Activated CD4-positive, alpha-beta memory T cell treated with anti-CD3 and anti-CD28 coated beads for 36 hours (primary cell): ENCODE measurements around the gene CCDC57. TPM values are rescaled to one million over a fixed set of nuclear protein-coding genes. Genes with fewer than 3 reads are reported as not detected.

Experiments
- CTCF ChIA-PET: fragments of 350-600 bp; sonication (Branson Sonifier 250); formaldehyde crosslinking; loops from one replicate; lab custom pipeline; 2021; ENCODE audit warnings: antibody characterized with exemption, inconsistent platforms; lab: Charles Lee
- POLR2A ChIA-PET: fragments of 350-600 bp; sonication (Branson Sonifier 250); formaldehyde crosslinking; loops from one replicate; lab custom pipeline; 2021; ENCODE audit warnings: antibody characterized with exemption; lab: Charles Lee
- DNase-seq: peaks from one replicate; pipeline ENCODE4 v3.0.0-alpha.2; 2020
- H3K27ac Mint-ChIP-seq: one replicate; pipeline ENCODE4 v1.8.0; 2021; ENCODE audit warnings: mixed read lengths
- H3K27me3 Mint-ChIP-seq: one replicate; pipeline ENCODE4 v1.8.0; 2021; ENCODE audit warnings: mixed read lengths
- H3K36me3 Mint-ChIP-seq: one replicate; pipeline ENCODE4 v1.8.0; 2021; ENCODE audit warnings: mixed read lengths
- H3K4me1 Mint-ChIP-seq: one replicate; pipeline ENCODE4 v1.8.0; 2021; ENCODE audit warnings: low read depth, mixed read lengths
- H3K4me3 Mint-ChIP-seq: one replicate; pipeline ENCODE4 v1.8.0; 2021; ENCODE audit warnings: mild to moderate bottlenecking, mixed read lengths
- H3K9me3 Mint-ChIP-seq: one replicate; pipeline ENCODE4 v1.8.0; 2021; ENCODE audit warnings: mixed read lengths
- intact Hi-C: fragments of 100-400 bp; cut with micrococcal nuclease; formaldehyde crosslinking; loops from one replicate; pipeline ENCODE4 v1.15.1; 2023
- total RNA-seq, 2 experiments: library from RNA; stranded (reverse); gene quantifications; one replicate each; pipeline ENCODE4 v1.2.3, GENCODE V29; 2021

CCDC57 gene
- total RNA-seq, 2 experiments from 2014 or later = 49.6 to 51.7 TPM

GRCh38 chr17:82232322-82232820 is 19.7 kb upstream of the CCDC57 start:
- intact Hi-C loops = no loop called here
- H3K9me3 Mint-ChIP-seq = no peaks in the 10 kb centered on the region
- peaks cover 5% of the 10 kb centered on the region for H3K36me3 Mint-ChIP-seq
- H3K4me3 Mint-ChIP-seq = no peak overlapping the region
- peaks cover 23% of the 10 kb centered on the region for H3K4me1 Mint-ChIP-seq
- ChIA-PET POLR2A (no interaction called here), CTCF (no interaction called here)
- no peaks in the 10 kb centered on the region for H3K27me3 Mint-ChIP-seq
- no peak for DNase-seq
- no peak overlapping the region for H3K27ac Mint-ChIP-seq

GRCh38 chr17:82231562-82232321 is 19.1 kb upstream of the CCDC57 start:
- no peak for DNase-seq
- no peak overlapping the region for H3K4me3 Mint-ChIP-seq
- peaks cover 4% of the 10 kb centered on the region for H3K36me3 Mint-ChIP-seq

GRCh38 chr17:82231312-82231561 is 18.6 kb upstream of the CCDC57 start:
- H3K4me1 Mint-ChIP-seq = peaks cover 18% of the 10 kb centered on the region
- no peak overlapping the region for H3K4me3 Mint-ChIP-seq
- ChIA-PET CTCF (interaction anchor here (0.6 kb wide), 1 partner anchor 218 kb away, joined by 3 read pairs; no protein-coding TSS in a partner anchor), POLR2A (no interaction called here)
- DNase-seq = no peak
- no peaks in the 10 kb centered on the region for H3K9me3 Mint-ChIP-seq
- intact Hi-C loops = no loop called here
- H3K27me3 Mint-ChIP-seq = no peaks in the 10 kb centered on the region
- no peak overlapping the region for H3K27ac Mint-ChIP-seq
- H3K36me3 Mint-ChIP-seq = peaks cover 3% of the 10 kb centered on the region

More at GRCh38 chr17:82231562-82232321, 19.1 kb upstream of the CCDC57 start:
- Mint-ChIP-seq H3K9me3 (no peaks in the 10 kb centered on the region), H3K27me3 (no peaks in the 10 kb centered on the region), H3K4me1 (peaks cover 22% of the 10 kb centered on the region), H3K27ac (no peak overlapping the region)
- intact Hi-C loops = no loop called here
- ChIA-PET POLR2A (no interaction called here), CTCF (interaction anchor here (0.6 kb wide), 1 partner anchor 217 kb away, joined by 3 read pairs; no protein-coding TSS in a partner anchor)

GRCh38 chr17:82230609-82231311 is 18.1 kb upstream of the CCDC57 start:
- H3K4me3 Mint-ChIP-seq = peak overlapping the region; percentile 81
- CTCF ChIA-PET = interaction anchor here (0.6 to 0.8 kb wide), 2 partner anchors 25 to 218 kb away, joined by 3 read pairs; no protein-coding TSS in a partner anchor
- no peaks in the 10 kb centered on the region for H3K27me3 Mint-ChIP-seq
- peak; percentile 72 for DNase-seq
- POLR2A ChIA-PET = no interaction called here
- no peaks in the 10 kb centered on the region for H3K9me3 Mint-ChIP-seq
- H3K36me3 Mint-ChIP-seq = peaks cover 3% of the 10 kb centered on the region
- peaks cover 14% of the 10 kb centered on the region for H3K4me1 Mint-ChIP-seq
- H3K27ac Mint-ChIP-seq = no peak overlapping the region
- intact Hi-C loops = no loop called here

GRCh38 chr17:82229698-82230608 is 17.3 kb upstream of the CCDC57 start:
- H3K9me3 Mint-ChIP-seq = no peaks in the 10 kb centered on the region
- peak overlapping the region; percentile 81 for H3K4me3 Mint-ChIP-seq
- H3K36me3 Mint-ChIP-seq = peaks cover 3% of the 10 kb centered on the region
- CTCF ChIA-PET = interaction anchor here (0.8 to 1.5 kb wide), 4 partner anchors 10 to 91 kb away, joined by 3 to 6 read pairs (median 3); no protein-coding TSS in a partner anchor
- H3K4me1 Mint-ChIP-seq = peaks cover 9% of the 10 kb centered on the region
- H3K27me3 Mint-ChIP-seq = no peaks in the 10 kb centered on the region
- POLR2A ChIA-PET = interaction anchor here (0.6 to 2.0 kb wide), 4 partner anchors 24 to 219 kb away, joined by 3 to 10 read pairs (median 5); no protein-coding TSS in a partner anchor
- intact Hi-C loops = no loop called here
- no peak for DNase-seq
- H3K27ac Mint-ChIP-seq = peak overlapping the region; percentile 74

GRCh38 chr17:82228842-82229697 is 16.4 kb upstream of the CCDC57 start, which contains the start of gene SLC16A3:
Gene SLC16A3 (plus strand): TSS chr17:82229042. CDS start chr17:82236009, 6,967 bp downstream.
- peak; percentile 66 for DNase-seq
- intact Hi-C loops = no loop called here
- Mint-ChIP-seq H3K27ac (peak within 1 kb of the TSS; percentile 84), H3K9me3 (peaks cover 4% of the 10 kb centered on the region), H3K4me1 (peaks cover 9% of the 10 kb centered on the region), H3K36me3 (peaks cover 3% of the 10 kb centered on the region), H3K27me3 (no peaks in the 10 kb centered on the region), H3K4me3 (peak within 1 kb of the TSS; percentile 82)
- ChIA-PET CTCF (interaction anchor here (0.9 to 1.5 kb wide), 4 partner anchors 10 to 92 kb away, joined by 3 to 6 read pairs (median 4); no protein-coding TSS in a partner anchor), POLR2A (interaction anchor here (0.6 to 2.0 kb wide), 10 partner anchors 12 to 220 kb away, joined by 3 to 10 read pairs (median 4); no protein-coding TSS in a partner anchor)

GRCh38 chr17:82228278-82228841 is 15.7 kb upstream of the CCDC57 start:
- ChIA-PET CTCF (interaction anchor here (1.2 to 1.5 kb wide), 3 partner anchors 9 to 74 kb away, joined by 3 to 6 read pairs (median 4); no protein-coding TSS in a partner anchor), POLR2A (interaction anchor here (0.6 to 2.0 kb wide), 8 partner anchors 12 to 70 kb away, joined by 3 to 10 read pairs (median 4); no protein-coding TSS in a partner anchor)
- Mint-ChIP-seq H3K9me3 (peaks cover 4% of the 10 kb centered on the region), H3K4me3 (peak overlapping the region; percentile 82), H3K4me1 (peaks cover 9% of the 10 kb centered on the region), H3K27me3 (no peaks in the 10 kb centered on the region), H3K36me3 (peaks cover 3% of the 10 kb centered on the region), H3K27ac (peak overlapping the region; percentile 84)
- intact Hi-C loops = no loop called here
- peak; percentile 78 for DNase-seq

GRCh38 chr17:82227629-82228277 is 15.1 kb upstream of the CCDC57 start:
- POLR2A ChIA-PET = interaction anchor here (0.9 to 1.6 kb wide), 2 partner anchors 12 to 14 kb away, joined by 4 to 6 read pairs; no protein-coding TSS in a partner anchor
- Mint-ChIP-seq H3K27ac (peak overlapping the region; percentile 23), H3K9me3 (peaks cover 4% of the 10 kb centered on the region), H3K36me3 (peaks cover 3% of the 10 kb centered on the region), H3K4me3 (peak overlapping the region; percentile 82), H3K27me3 (no peaks in the 10 kb centered on the region), H3K4me1 (peaks cover 9% of the 10 kb centered on the region)
- no peak for DNase-seq
- intact Hi-C loops = no loop called here
- CTCF ChIA-PET = no interaction called here

GRCh38 chr17:82226809-82227628 is 14.4 kb upstream of the CCDC57 start:
- Mint-ChIP-seq H3K9me3 (peaks cover 4% of the 10 kb centered on the region), H3K27me3 (no peaks in the 10 kb centered on the region), H3K27ac (no peak overlapping the region), H3K4me1 (peaks cover 9% of the 10 kb centered on the region), H3K36me3 (peaks cover 3% of the 10 kb centered on the region), H3K4me3 (peak overlapping the region; percentile 36)
- POLR2A ChIA-PET = no interaction called here
- CTCF ChIA-PET = no interaction called here
- DNase-seq = no peak
- intact Hi-C loops = no loop called here
